HG03045 (cell line): ENCODE results near the gene SGCA.

Source experiments
- ATAC-seq: cut with Tn5 transposase; IDR thresholded peaks from one replicate; pipeline ENCODE4 v1.9.1; 2021; ENCODE audit warnings: mild to moderate bottlenecking, moderate library complexity; ENCODE audit not compliant: unreplicated experiment

Gene SGCA

DNA sequence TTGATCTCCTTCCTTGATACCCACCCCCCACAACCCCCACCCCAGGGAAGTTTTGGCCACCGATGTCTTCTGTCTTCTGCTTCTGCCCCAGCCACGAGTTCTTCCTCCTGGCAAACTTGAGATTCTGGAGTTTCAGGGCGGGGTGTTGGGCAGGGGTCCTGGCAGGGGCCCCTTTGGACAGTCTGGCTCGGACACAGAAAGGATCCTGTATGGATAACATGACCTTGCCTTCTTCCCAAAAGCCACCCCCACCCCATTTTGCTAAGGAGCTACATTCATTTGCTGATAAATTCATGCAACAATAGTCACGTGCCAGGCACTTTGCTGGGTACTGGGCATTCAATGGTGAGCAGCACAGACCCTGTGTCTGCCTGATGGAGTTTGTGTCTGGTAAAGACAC is 41.5 kb downstream of the SGCA start:
- no peak for ATAC-seq

DNA sequence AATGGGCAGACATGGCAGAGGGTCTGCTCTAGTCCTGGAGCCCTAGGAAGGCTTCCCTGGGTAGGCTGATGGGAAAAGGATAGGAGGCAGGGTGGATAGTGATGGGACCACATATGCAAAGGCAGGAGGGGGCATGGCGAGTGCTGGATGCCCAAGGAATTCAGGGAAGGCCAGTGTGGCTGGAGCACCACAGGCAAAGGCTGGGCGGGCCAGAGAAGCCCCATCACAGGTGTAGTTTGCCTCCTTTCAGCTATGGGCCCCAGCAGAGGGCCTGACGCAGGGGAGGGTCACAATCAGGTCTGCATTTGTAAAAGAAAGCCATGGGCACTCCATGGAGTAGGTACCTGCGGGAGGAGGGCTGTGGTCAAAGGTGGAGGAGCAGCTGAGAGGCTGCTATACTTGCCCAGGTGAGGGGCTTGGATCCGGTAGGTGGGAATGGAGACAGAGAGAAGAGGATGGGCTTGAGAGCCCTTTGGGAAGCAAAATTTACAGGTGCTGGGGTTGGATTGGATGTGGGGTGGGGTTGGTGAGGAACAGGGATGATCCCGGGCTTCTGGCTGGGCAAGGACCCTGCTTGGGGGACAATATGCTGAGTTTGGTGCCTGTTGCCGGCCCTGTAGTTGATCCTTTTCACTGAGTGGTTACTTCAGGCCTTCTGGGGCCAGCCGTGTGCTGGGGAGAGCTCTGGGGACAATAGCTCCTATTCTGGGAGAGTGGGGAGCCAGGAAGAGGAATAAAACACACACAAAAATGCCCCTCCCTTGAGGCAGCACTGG is 42.2 kb downstream of the SGCA start:
- no peak for ATAC-seq

DNA sequence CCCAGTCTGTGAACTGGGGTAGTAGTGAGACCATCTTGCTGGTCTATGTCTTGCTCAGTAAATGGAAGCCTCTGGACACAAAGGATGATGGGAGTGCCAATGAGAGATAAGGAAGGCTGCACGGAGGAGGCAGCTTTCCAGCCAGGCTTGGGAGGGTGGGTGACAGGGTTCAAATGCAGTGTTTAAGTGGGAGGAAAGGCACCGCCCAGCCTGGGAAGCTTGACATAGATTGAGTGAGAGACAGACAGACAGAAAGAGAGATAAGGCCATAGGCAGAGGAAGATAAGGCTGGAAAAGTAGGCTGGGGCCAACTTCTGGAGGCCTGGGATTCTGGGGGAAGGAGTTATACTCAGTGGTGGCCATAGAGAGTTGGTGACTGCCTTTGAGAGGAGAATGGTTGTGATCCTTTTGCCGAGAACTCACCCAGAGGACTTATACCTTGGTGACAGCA is 42.8 kb downstream of the SGCA start:
- no peak for ATAC-seq

DNA sequence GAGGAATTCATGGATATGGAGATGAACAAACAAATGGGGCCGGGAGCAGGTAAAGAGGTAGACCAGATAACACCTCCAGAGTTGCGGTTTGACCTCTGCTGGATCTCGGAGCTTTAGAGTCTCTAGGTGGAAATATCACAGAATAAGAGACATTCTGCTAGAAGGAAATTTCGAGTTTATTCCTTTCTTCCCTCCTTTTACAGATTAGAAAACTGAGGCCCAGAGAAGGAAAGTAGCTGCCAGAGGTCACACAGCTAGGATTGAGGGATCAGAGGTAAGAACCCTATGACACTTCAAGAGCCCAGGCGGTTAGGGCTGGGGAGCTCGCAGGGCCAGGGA is 43.3 kb downstream of the SGCA start:
- no peak for ATAC-seq

DNA sequence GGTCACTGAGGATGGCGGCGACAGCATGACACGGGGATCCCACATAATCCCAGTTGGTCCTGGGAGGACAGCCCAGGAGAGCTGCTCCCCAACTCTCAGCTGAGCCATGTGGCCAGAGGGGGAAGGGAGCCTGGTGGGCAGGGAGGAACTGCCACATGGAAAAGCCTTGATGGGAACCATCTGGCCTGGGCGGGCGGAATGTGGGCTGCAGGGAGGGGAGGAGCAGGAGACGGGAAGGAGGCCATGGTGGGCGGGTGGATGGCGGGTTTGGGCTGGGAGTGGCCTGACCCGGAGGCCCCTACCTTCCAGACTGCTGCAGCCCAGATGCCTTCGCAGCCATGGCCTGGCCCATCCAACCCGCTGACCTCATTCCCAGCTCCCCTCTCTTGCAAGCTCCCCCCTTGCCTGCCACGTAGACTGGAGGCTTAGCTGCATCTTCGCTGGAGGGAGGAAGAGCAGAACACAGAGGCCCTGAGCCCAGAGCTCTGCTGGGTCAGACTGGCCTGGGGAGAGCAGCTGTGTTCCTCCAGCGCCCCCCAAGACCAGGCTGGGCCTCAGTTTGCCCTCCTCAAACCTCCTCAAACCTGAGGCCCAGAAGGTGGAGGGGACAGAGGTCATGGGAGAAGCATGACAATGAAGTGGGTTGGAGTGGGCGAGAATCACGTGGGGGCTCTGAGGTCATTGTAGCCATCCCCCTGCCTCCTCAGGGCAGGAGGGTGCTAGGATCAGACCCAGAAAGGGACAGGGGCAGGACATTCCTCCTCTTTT is 43.9 kb downstream of the SGCA start:
- ATAC-seq, result no peak

DNA sequence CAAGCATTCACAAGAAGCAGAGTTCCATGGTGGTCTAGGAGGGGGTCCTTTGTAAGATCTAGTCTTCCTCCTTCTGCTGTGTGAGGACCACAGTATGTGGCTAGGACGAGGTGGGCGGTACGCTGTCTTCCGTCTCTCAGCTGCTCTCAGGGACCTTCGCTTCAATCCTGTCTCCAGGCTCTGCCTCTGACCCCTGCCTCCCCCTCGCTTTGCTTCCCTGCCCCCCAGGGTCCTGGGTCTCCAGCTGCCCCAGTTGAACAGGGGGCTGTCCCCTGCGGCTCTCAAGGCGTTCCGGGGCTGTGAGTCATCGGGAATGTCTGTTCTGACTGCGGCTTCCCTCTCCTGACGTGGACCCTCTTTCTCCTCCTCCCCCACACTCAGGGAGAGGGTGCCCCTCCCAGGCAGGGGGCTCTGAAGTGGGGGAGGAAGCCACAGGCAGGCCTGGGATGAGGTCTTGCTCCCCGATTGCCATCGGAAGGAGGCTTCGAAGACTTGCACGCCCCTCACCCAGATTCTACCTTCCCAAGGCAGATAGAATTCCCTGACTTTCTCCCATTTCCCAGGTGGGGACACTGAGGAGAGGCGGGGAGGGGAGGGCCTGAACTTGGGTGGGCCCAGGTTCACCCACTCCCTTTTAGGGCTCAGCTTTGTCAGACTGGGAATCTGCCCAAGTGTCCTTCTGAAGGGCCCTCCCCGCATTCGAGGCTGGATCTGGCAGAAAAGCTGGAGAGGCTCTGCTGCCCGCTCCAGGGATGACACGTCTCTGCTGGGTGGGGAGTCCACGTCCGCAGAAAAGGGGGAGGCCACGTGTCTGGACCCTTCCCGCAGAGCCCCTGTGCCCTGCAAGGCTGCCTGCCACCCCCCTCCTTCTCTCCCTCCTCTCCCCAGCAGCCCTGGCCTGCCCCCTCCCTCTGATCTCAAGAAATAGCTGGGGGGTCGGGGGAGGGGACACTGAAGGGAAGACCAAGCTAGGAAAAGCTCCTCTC is 44.7 kb downstream of the SGCA start:
- no peak for ATAC-seq

DNA sequence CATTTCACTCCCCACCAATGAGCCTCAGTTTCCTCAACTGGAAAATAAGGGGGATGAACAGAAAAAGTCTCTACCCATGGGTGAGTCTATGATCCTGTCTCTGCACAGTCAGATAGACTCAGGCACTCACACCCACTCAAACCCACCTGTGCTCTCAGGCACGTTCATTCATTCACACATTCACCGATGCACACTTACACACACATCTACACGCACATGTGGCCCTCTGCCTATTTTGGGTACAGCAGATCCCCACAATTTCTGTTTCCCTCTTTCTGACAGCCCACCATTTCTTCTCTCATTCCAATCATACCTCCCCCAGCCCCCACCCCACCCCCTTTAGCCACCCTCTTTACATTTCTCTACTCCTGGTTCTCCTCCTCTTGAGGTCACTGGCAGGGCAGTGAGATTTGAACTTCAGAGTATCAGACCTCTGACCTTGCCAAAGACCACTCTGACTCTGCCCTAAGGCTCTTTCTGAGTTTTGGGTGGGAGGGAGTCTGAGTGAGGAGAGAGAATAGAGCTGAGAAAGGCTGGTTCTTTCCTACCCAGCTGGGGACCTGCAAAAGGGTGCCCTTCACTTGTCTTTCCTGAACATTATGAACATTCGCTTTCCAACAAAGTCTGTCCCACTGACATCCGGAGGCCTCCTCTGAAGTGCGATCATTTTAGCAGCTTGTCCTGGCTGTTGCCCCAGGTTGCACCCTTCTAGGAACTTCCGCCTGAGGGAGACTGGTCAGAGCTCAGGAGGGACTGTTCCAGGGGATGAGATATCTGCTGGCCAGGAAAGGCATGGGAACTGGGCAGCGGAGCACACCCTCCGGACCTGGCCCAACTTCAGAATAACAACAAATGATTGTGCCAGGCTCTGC is 45.7 kb downstream of the SGCA start:
- ATAC-seq, result no peak

DNA sequence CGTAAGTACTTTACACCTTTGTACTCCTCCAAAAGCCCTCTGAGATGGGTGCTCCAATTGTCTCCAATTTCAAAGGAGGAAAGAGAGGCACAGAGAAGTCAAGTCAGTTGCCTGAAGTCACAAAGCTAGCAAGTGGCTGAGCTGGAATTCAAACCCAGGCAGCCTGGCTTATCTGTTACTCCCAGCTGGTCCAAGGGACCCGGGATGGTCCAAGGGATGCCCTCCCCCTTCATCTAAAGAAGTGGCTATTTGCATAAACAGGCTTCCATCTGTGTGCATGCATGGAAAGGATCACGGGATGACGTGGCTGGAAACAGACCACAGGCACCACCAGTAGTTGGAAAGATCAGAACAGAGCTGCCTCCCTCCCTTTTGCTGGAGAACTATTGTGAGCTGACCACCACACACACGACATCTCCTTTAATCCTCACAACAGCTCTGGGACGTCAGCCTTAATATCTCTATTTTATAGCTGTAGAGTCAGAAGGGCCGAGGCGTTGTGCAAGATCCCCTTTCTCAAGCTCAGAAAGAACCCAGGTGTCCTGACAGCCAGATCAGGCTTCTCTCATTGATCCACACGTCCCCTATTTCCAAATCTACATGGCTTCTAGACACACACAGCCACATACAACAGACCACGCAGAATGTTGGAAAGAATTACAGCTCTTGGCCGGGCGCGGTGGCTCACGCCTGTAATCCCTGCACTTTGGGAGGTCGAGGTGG is 46.5 kb downstream of the SGCA start:
- ATAC-seq, result no peak

DNA sequence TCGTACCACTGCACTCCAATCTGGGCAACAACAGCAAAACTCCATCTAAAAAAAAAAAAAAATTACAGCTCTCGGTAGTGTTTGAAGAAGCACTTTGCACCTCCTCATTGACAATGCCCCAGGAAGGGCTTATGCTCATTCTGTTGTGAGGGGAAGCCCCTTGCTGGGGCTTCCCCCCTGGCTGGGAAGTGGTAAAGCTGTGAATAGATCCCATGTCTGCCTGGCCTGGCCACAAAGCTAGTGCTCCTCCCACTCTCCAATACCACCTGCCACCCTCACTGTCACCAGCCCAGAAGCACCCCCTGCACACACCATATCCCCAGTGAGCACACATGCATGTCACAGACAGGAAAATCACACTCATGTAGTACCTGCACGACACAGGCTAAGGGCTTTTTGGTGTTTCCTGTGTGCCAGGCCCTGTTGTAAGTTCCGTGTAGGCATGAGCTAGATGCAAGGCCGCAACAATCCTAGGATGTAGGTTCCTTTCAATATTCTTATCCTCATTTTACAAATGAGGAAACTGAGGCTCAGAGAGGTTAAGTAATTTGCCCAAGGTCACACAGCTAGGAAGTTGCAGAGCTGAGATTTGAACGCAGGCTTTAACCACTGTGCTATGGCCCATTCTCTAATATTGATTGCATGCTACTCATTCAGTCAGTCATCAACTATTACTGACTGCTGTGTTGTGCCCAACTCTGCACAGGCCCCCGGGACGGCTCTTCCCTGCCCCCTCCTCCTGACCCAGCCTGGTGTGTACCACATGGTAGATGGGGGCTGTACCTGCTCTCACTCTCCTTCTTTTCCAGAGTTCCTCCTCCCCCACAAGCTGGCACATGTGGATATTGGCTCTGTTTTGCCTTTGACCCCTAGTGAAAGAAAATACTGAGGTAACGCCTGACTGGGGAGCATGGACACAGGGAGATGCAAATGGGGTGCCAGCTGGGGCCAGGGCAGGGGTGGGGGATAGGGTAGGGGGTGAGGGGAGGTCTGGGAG is 47.5 kb downstream of the SGCA start:
- peak; percentile 76 for ATAC-seq

DNA sequence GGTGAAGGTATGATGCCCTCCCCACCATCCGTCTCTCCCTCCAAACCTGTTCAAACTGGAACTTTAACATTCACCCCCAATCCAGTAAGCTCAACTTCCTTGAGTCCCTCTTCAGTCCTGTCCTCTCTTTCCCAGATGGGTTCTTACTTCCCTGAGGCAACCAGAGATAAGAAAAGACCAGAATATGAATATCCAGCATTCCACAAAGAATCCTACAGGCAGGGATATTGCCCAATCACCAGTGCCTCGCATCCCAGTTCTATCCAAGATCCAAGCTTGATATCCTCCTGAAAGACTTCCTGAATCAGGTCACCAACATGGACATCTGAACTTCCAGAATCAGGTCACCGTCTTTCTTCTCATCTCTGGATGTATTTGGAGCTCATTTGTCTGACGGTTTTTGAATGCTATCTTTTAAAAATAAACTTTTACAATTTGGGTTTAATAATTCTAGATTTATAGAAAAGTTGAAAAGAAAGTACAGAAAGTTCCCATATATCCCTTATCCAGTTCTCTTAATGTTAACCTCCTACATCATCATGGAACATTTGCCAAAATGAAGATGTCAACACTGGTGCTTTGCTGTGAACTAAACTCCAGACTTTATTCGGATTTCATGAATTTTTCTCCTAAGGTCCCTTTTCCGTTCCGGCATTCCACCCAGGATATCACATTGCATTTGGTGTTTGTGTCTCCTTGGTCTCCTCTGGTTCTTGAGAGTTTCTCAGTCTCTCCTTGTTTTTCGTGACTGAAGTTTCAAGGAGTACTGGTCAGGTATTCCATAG is 49.4 kb downstream of the SGCA start:
- ATAC-seq, result no peak

DNA sequence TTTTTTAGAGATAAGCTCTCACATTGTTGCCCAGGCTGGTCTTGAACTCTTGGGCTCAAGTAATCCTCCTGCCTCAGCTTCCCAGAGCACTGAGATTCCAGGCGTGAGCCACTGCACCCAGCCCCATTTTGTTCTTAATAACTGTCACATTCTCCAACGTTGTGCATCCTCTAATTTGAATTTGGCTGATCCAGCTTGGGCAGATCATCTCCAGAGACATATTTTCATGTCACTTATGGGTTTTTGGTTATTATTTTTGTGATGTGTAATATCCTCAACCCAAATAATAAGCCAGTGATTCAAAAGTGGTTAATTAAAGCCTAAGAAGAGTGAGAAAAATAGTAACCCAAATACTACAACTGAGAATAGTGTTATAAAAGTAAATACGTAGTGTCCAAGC is 51.8 kb downstream of the SGCA start:
- ATAC-seq, result no peak

DNA sequence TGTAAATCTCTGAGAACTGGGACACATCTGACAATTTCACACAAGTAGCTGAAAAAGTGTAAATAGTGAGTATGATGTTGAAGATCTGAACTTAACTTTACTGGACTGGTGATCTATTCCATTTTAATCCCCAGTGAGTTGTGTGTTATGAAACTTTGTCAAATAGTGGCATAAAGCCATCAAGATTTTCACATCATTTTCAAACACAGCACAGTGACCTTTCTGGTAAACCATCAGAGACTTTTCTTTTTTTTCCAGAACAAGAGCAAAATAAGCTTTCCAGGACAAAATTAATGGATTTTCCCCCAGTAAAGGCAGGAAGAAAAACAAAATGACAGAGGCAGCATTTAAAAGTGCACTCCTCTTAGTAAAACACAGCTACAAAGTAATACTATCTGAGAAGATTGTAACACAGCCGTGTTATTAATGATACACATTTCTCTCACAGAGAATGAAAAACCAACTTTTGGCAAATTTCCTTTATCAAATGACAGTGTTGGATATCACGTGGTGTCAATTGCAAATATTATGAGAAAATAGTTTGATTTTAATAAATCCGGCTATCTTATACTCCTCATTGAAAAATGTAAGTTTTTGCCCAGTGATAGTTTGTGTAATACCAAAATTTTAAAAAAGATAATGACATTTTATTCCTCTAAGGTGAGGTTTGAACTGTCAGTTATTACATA is 52.4 kb downstream of the SGCA start:
- ATAC-seq, result no peak

DNA sequence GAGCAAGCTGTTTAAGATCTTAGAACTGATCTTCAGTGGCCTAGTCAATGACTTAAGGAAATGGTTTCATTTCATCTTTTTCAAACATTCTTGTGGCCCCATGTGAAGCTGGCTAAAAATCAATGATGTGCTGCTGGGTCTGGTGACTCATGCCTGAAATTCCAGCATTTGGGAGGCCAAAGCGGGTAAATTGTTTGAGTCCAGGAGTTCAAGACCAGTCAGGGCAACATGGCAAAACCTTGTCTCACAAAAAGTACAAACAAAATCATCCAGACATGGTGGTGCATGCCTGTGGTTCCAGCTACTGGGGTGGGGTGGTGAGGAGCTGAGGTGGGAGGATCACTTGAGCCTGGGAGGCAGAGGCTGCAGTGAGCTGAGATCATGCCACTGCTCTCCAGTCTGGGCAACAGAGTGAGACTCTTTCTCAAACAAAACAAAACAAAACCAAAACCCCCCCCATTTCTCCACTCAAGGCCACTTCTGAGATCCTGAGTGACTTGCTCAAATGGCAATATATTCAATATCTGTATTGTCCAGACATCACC is 53.0 kb downstream of the SGCA start:
- no peak for ATAC-seq

DNA sequence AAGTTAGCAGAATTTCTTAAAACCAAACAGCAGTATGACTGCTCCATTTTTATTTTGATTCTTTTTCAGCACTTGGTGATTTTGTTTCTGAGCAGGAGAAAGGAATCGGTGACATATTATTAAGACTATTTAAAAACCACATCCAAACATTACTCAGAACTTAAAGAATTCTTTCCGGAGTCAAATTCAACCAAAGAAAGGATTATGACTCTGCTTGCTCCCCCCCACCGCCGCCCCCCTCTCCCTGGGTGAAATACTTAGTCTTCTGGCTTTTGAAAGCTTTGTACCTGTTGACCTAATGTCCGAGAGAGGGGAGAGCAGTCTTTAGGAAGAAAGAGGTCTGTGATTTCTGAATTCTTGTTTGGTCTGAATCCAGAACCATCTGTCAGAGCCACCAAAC is 53.5 kb downstream of the SGCA start:
- no peak for ATAC-seq

DNA sequence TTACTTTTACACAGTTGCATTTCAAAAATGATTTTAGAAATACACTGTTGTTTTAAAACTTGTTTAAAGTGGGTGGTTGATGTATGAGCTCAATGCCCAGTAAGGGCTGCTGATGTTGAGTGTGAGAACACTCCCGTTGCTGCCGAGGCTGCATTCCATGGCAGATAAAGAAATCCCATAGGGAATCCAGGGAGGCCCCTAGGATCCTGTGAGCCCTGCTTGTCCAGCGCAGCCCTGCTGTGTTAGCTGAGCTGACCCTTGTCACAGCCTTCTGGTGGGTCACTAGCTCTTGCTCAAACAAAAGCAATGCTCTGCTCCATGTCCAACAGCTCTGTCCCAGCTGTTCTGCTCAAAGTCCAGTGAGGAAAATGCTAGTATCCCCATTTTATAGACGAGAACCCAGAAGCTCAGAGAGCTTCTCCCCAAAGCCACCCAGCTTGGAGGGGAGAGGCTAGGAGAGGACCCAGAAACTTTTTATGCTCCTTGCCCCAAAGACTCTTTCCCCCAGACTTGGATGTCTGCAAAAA is 54.2 kb downstream of the SGCA start:
- ATAC-seq, result no peak

DNA sequence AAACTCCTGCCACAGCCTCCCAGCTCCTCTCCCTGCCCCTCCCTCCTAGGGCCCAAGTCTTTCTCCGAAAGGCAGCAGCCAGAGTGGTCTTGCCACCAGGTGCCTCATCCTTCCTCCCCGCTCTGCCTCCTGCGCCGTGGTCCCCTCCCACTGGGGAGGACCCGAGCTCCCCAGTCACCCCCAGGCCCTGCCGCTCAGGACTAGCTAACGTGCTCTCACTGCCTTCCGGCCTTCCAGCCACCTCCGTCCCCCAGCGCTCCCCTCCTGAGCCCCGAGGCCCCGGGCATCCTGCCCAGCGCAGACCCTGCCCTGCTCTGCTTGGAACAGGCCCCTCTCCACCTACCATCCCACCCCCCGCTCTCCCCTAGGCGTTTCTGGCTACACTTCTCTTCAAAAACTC is 55.0 kb downstream of the SGCA start:
- ATAC-seq, result no peak
